HEK293T (cell line): ENCODE results near the gene ARL8A.

Source experiments
- CTCF ChIA-PET: fragments of 350-600 bp; formaldehyde crosslinking; extraction: SDS; loops from one replicate; lab custom pipeline; 2021; ENCODE audit warnings: antibody characterized with exemption, inconsistent platforms; lab: Yijun Ruan, JAX
- POLR2A ChIA-PET: fragments of 350-600 bp; formaldehyde crosslinking; extraction: SDS; loops from one replicate; lab custom pipeline; 2020; ENCODE audit warnings: antibody characterized with exemption, inconsistent platforms; lab: Yijun Ruan, JAX
- DNase-seq: peaks from one replicate; pipeline ENCODE4 v3.0.0; 2012; ENCODE audit warnings: mixed read lengths; ENCODE audit errors: extremely low spot score
- ARNT ChIP-seq: fragments of 450-650 bp; IDR thresholded peaks from 2 replicates; pipeline ENCODE4 v1.6.1; 2017; ENCODE audit warnings: mild to moderate bottlenecking
- BHLHE40 ChIP-seq: fragments of 450-650 bp; IDR thresholded peaks from 2 replicates; pipeline ENCODE4 v1.6.1; 2016; ENCODE audit warnings: mild to moderate bottlenecking, moderate library complexity, borderline replicate concordance
- CTBP1 ChIP-seq: fragments of 450-650 bp; IDR thresholded peaks from 2 replicates; pipeline ENCODE4 v1.6.1; 2016; ENCODE audit warnings: borderline replicate concordance
- ELF4 ChIP-seq: fragments of 450-650 bp; IDR thresholded peaks from 2 replicates; pipeline ENCODE4 v1.6.1; 2017; ENCODE audit warnings: antibody characterized with exemption
- FOXA1 ChIP-seq: fragments of 450-650 bp; IDR thresholded peaks from 2 replicates; pipeline ENCODE4 v1.6.1; 2016; ENCODE audit warnings: mild to moderate bottlenecking
- FOXK2 ChIP-seq: fragments of 450-650 bp; IDR thresholded peaks from 2 replicates; pipeline ENCODE4 v1.6.1; 2016; ENCODE audit warnings: mild to moderate bottlenecking
- FOXM1 ChIP-seq: fragments of 450-650 bp; IDR thresholded peaks from 2 replicates; pipeline ENCODE4 v1.6.1; 2017; ENCODE audit warnings: mild to moderate bottlenecking, borderline replicate concordance
- HDGF ChIP-seq: fragments of 450-650 bp; IDR thresholded peaks from 2 replicates; pipeline ENCODE4 v1.6.1; 2017; ENCODE audit warnings: antibody characterized with exemption, borderline replicate concordance
- L3MBTL2 ChIP-seq: fragments of 450-650 bp; conservative IDR thresholded peaks from 2 replicates; pipeline ENCODE4 v1.6.1; 2016; ENCODE audit warnings: mild to moderate bottlenecking
- LEF1 ChIP-seq: fragments of 450-650 bp; IDR thresholded peaks from 2 replicates; pipeline ENCODE4 v1.6.1; 2017; ENCODE audit warnings: mild to moderate bottlenecking, borderline replicate concordance
- NFRKB ChIP-seq: fragments of 450-650 bp; IDR thresholded peaks from 2 replicates; pipeline ENCODE4 v1.6.1; 2016; ENCODE audit warnings: mild to moderate bottlenecking, moderate library complexity
- PKNOX1 ChIP-seq: fragments of 450-650 bp; IDR thresholded peaks from 2 replicates; pipeline ENCODE4 v1.6.1; 2016
- SP1 ChIP-seq: fragments of 450-650 bp; IDR thresholded peaks from 2 replicates; pipeline ENCODE4 v1.6.1; 2017
- SUZ12 ChIP-seq: fragments of 450-650 bp; IDR thresholded peaks from 2 replicates; pipeline ENCODE4 v1.6.1; 2016; ENCODE audit warnings: mild to moderate bottlenecking
- TARDBP ChIP-seq: fragments of 450-650 bp; IDR thresholded peaks from 2 replicates; pipeline ENCODE4 v1.6.1; 2016
- ZNF384 ChIP-seq: fragments of 450-650 bp; IDR thresholded peaks from 2 replicates; pipeline ENCODE4 v1.6.1; 2016

The ARL8A gene

DNA sequence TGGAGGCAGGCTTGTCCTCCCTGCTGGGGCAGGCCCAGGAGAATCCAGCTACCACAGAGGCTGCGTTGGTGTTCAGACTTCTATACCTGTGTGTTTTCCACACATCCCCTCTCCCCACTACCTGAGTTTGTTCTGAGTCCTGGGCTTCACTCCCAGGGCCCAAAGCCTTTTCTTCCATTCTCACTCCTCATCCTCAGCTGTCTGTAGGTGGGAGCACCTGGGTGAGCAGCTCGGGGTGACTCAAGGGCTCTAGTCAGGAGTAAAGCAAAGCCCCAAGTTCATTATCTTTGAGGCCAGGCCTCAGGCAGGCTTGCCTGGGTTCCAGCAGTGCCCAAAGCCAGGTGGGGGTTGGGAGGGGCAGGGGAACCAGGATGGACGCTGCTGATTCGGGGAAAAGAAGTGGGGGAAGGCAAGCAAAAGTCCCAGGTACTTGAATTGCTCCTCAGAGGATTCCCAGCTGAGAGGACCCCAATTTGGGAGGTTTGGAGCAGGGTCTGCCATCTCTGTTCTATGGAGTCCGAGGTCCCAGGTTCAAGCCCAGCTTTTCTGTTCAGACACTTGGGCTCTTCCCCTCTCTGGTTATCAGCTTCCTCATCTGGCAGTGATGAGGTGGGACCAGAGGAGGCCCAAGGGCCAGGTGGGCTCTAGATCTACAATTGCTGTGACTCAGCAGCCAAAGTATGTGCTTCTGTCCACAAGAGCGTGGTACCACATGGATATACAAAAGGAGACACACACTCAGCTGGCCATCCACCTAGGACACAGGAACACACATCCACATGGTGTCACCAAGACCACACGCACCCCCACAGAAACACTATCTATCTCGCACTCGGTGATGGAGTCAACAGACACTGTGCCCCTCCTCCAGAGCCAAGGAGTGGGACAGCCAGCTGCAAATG is 21.7 kb upstream of the ARL8A start:
- POLR2A ChIA-PET, result no interaction called here
- CTCF ChIA-PET, result interaction anchor here (3.3 kb wide), 1 partner anchor 11 kb away, joined by 13 read pairs; no protein-coding TSS in a partner anchor
- DNase-seq, result no peak
- TF ChIP-seq FOXM1 (no peak), BHLHE40 (no peak), ARNT (no peak), CTBP1 (no peak), PKNOX1 (no peak), NFRKB (no peak), FOXA1 (no peak), ZNF384 (no peak), SP1 (no peak), LEF1 (no peak), SUZ12 (no peak), L3MBTL2 (no peak), FOXK2 (no peak), HDGF (no peak), ELF4 (no peak), TARDBP (no peak)

DNA sequence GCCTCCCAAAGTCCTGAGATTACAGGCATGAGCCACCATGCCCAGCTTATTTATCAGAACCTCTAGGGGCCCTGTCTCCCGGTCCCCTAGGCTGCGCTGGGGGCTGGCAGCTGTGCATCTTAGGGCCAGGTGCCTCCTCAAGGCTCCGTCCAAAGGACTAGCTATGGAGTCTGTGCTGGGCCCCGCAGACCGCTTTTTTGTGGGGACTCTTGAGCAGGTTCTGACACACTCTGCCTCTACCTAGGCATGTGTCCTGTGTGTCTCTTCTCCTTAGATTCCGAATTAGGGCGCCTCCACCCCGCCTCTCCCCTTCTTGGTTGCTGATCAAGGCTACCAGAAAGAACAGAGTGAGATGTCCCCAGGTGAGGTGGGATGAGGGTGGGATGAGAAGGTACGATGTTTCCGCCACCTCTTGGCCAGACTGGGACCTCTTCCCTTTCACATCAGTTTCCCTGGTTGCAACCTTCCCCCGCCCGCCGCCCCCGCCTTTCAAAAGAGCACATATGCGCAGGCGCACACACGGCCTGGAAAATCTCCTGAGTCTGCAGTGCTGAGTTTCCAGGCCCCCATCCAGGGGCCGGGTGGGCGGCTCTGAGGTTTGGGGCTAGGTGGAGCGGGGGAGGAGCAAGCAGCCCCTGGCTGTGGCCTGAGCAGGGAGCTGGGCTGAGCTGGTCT is 20.9 kb upstream of the ARL8A start:
- no peak for DNase-seq
- ChIA-PET CTCF (interaction anchor here (3.3 kb wide), 1 partner anchor 10 kb away, joined by 13 read pairs; no protein-coding TSS in a partner anchor), POLR2A (no interaction called here)
- TF ChIP-seq ARNT, result no peak

- POLR2A ChIA-PET, result no interaction called here
- TF ChIP-seq FOXK2 (no peak), HDGF (no peak), ARNT (no peak), PKNOX1 (no peak)
- CTCF ChIA-PET, result interaction anchor here (1.2 to 3.3 kb wide), 3 partner anchors 9 to 12 kb away, joined by 3 to 13 read pairs (median 7); no protein-coding TSS in a partner anchor
- no peak for DNase-seq
Measured at GRCh38 chr1:202164271-202165037, 19.9 kb upstream of the ARL8A start.

GRCh38 chr1:202163281-202164270 is 19.0 kb upstream of the ARL8A start:
- no peak for TF ChIP-seq TARDBP
- TF ChIP-seq PKNOX1, result no peak
- TF ChIP-seq SUZ12, result no peak
- TF ChIP-seq L3MBTL2, result no peak
- TF ChIP-seq FOXM1, result no peak
- no peak for TF ChIP-seq LEF1
- no peak for TF ChIP-seq SP1
- no peak for TF ChIP-seq BHLHE40
- no peak for TF ChIP-seq FOXA1
- TF ChIP-seq ARNT, result no peak
- no peak for TF ChIP-seq HDGF
- no peak for TF ChIP-seq ZNF384
- no peak for TF ChIP-seq FOXK2
- TF ChIP-seq NFRKB, result no peak
- TF ChIP-seq ELF4, result no peak
- TF ChIP-seq CTBP1, result no peak
- CTCF ChIA-PET, result interaction anchor here (1.2 to 2.1 kb wide), 2 partner anchors 9 to 12 kb away, joined by 3 to 7 read pairs; no protein-coding TSS in a partner anchor
- no peak for DNase-seq
- POLR2A ChIA-PET, result no interaction called here
